KOPT-K1 (cell line): ENCODE results near the gene SETD1A.
A peak's percentile ranks its signal among the peaks of the same experiment; 100 is the strongest.

ENCODE experiments used
- H3K27ac ChIP-seq: fragments of 200-600 bp; sonication (generic); 2 replicates; pipeline ENCODE4 v1.5.1; 2016; ENCODE audit warnings: antibody characterized with exemption, mild to moderate bottlenecking, low read depth, low read length; ENCODE audit not compliant: poor library complexity, severe bottlenecking
- H3K36me3 ChIP-seq: fragments of 200-600 bp; sonication (generic); 2 replicates; pipeline ENCODE4 v1.5.1; 2017; ENCODE audit warnings: antibody characterized with exemption, mild to moderate bottlenecking, low read length, moderate library complexity; ENCODE audit not compliant: insufficient read depth
- H3K9me3 ChIP-seq: fragments of 200-600 bp; sonication (generic); 2 replicates; pipeline ENCODE4 v1.5.1; 2017; ENCODE audit warnings: antibody characterized with exemption, low read length, mild to moderate bottlenecking; ENCODE audit not compliant: insufficient read depth, poor library complexity, severe bottlenecking

The SETD1A gene

GRCh38 chr16:30958175-30959079 lies 873 bp downstream of the SETD1A start:
- Histone ChIP-seq H3K9me3 (no peaks in the 10 kb centered on the region), H3K27ac (peak overlapping the region; percentile 96), H3K36me3 (peaks cover 46% of the 10 kb centered on the region)

DNA sequence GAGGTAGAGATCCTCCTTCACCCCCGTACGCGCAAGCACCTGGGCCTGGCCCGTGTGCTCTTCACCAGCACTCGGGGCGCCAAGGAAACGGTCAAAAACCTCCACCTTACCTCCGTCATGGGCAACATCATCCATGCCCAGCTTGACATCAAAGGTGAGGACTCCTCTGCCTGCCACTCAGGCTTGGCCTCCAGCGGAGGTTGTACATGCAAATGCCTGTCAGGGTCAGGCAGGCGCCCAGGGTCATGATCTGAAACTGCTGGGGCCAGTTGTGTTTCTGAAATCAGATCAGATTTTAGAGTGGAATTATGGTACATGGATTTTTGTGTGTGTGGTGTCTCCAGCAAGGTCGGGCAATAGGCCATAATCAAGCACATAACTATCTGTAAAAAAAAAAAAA lies 3.8 kb downstream of the SETD1A start:
- H3K9me3 ChIP-seq: no peaks in the 10 kb centered on the region
- H3K27ac ChIP-seq: no peak overlapping the region
- H3K36me3 ChIP-seq: peaks cover 76% of the 10 kb centered on the region

GRCh38 chr16:30963925-30964511 lies 6.5 kb downstream of the SETD1A start:
- H3K36me3 ChIP-seq: peaks cover 100% of the 10 kb centered on the region
- no peaks in the 10 kb centered on the region for H3K9me3 ChIP-seq
- no peak overlapping the region for H3K27ac ChIP-seq

- Histone ChIP-seq H3K9me3 (no peaks in the 10 kb centered on the region), H3K36me3 (peaks cover 100% of the 10 kb centered on the region), H3K27ac (no peak overlapping the region)
These were observed 7.1 kb downstream of the SETD1A start for GRCh38 chr16:30964574-30965226.

DNA sequence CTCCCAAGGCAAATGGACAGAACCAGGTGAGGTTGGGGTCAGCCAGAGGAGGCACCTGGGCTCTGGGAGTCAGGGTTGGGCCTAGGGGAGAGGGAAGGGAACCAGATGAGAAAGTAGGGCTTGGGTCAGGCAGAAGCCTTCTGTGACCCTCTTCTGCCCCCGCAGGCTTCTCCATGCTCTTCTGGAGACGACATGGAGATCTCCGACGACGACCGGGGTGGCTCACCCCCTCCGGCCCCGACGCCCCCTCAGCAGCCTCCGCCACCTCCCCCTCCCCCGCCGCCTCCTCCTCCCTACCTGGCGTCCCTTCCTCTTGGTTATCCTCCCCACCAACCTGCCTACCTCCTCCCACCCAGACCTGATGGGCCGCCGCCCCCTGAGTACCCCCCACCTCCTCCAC lies 7.9 kb downstream of the SETD1A start:
- Histone ChIP-seq H3K9me3 (no peaks in the 10 kb centered on the region), H3K36me3 (peaks cover 99% of the 10 kb centered on the region)

DNA sequence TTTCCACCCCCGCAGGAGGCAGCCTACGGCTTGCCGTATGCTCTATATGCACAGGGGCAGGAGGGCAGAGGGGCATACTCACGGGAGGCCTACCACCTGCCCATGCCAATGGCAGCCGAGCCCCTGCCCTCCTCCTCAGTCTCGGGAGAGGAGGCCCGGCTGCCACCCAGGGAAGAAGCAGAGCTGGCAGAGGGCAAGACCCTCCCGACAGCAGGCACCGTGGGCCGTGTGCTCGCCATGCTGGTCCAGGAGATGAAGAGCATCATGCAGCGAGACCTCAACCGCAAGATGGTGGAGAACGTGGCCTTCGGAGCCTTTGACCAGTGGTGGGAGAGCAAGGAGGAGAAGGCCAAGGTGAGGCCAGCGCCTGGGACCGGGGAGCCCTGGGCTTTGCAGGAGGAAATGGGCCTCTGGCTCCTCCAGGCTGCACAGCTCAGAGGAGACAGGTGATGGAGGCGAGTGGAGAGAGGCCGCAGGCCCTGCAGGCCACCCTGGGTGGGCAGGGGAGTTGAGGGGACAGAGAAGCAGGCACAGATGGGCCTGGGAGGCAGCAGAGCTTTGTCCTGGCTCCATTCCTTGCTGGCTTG lies 8.6 kb downstream of the SETD1A start:
- H3K27ac ChIP-seq: no peak overlapping the region
- peaks cover 99% of the 10 kb centered on the region for H3K36me3 ChIP-seq
- H3K9me3 ChIP-seq: no peaks in the 10 kb centered on the region

More for the DNA sequence above, 7.9 kb downstream of the SETD1A start:
- H3K27ac ChIP-seq: no peak overlapping the region

DNA sequence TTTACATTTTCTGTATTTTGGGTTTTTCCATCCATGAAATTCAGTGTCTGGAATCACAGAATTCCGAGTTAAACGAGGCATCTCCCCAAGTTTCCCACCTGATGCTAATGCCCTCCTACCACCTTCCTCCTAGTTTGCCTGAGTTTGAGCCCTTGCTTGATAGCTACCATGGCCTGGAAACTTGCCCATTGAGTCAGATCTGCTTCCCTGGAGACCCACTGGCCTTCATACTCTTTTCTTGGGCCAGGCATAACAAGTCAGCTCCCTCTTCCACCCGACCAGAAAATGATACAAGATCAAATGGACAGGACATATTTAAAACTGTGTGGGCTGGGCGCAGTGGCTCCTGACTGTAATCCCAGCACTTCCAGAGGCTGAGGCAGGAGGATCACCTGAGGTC lies 10.2 kb downstream of the SETD1A start:
- Histone ChIP-seq H3K27ac (no peak overlapping the region), H3K9me3 (no peaks in the 10 kb centered on the region), H3K36me3 (peaks cover 99% of the 10 kb centered on the region)

- peaks cover 99% of the 10 kb centered on the region for H3K36me3 ChIP-seq
- H3K27ac ChIP-seq: no peak overlapping the region
- no peaks in the 10 kb centered on the region for H3K9me3 ChIP-seq
These were observed 11.8 kb downstream of the SETD1A start for GRCh38 chr16:30969246-30969842.

- peaks cover 99% of the 10 kb centered on the region for H3K36me3 ChIP-seq
- H3K27ac ChIP-seq: no peak overlapping the region
- H3K9me3 ChIP-seq: no peaks in the 10 kb centered on the region
These were observed 13.7 kb downstream of the SETD1A start for GRCh38 chr16:30971298-30971697.

- no peaks in the 10 kb centered on the region for H3K9me3 ChIP-seq
- H3K27ac ChIP-seq: no peak overlapping the region
- peaks cover 99% of the 10 kb centered on the region for H3K36me3 ChIP-seq
These were observed 15.3 kb downstream of the SETD1A start for GRCh38 chr16:30972872-30973271.

DNA sequence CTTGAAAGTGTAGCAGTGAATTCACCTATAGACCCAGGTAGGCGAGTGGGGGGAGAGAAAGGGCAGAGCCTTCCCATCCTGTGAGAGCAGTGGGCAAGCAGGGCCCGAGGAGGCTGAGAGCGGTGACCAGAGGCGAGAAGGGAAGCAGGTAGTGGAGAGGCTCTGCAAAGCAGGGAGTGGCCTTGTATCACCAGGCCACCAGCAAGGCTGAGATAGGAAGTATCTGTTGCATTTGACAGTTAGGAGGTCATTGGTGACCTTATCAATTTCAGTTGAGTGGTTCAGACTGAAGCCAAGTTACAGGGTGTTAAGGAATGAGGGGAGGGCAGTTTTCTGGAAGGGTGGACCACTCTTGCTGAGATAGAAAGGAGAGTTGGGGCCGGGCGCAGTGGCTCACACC lies 16.8 kb downstream of the SETD1A start:
- no peaks in the 10 kb centered on the region for H3K9me3 ChIP-seq
- H3K27ac ChIP-seq: no peak overlapping the region
- peaks cover 99% of the 10 kb centered on the region for H3K36me3 ChIP-seq

GRCh38 chr16:30976486-30976885 lies 18.9 kb downstream of the SETD1A start:
- H3K27ac ChIP-seq: no peak overlapping the region
- H3K36me3 ChIP-seq: peaks cover 100% of the 10 kb centered on the region
- no peaks in the 10 kb centered on the region for H3K9me3 ChIP-seq

DNA sequence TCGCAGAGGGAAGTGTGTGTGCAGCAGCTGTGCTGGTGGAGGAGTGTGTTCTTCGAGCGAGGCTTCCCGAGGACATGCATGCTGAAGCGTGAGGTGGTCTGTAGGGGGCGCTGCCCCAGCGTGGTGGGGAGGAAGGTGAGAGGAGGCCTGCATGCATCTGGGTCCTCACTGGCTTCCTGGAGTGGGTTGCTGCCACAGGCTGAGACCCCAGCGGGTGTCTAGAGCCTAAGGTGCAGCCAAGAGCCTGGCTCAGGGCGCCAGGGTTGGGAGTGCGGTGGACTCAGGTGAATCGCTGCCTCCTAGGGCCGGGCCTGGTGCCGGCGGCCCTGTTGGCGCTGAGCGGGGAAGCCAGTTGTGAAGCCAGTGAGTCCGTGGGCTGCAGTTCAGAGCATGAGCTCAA lies 19.9 kb downstream of the SETD1A start:
- no peak overlapping the region for H3K27ac ChIP-seq
- peaks cover 100% of the 10 kb centered on the region for H3K36me3 ChIP-seq
- H3K9me3 ChIP-seq: no peaks in the 10 kb centered on the region

- Histone ChIP-seq H3K9me3 (no peaks in the 10 kb centered on the region), H3K27ac (no peak overlapping the region), H3K36me3 (peaks cover 100% of the 10 kb centered on the region)
These were observed 21.8 kb downstream of the SETD1A start for GRCh38 chr16:30979170-30980022.
